ENCODE results near the gene MTF1.

Gene MTF1

DNA sequence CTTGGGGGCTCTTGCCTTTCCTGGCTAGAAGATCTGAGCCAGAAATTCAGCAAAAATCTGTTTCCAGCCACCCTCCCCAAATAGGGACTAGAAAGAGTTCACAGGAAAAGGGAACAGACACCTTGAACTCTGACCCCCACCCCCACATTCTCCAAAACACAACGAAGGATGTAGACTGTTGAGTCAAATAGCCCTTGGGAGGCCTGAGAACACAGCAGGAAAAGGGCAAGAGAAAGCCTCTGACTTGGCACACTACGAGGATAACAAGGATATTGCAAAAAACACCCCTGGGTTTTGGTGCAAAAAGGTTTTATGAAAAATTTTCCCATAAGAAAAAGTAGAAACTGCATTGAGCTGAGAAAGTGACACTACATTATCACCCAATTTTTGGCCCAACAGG is 49.5 kb downstream of the MTF1 start:
- ChIA-PET POLR2A (no interaction called here), CTCF (no interaction called here)
- Histone ChIP-seq H3K27ac (ENCODE audit: insufficient read depth in 1 of 2, low read depth in 1 of 2, low read length in 2 of 2, poor library complexity in 1 of 2, severe bottlenecking in 2 of 2) (no peak overlapping the region), H3K4me1 (ENCODE audit: control extremely low read depth in 1 of 4, control insufficient read depth in 4 of 4, insufficient read depth in 4 of 4, low read length in 3 of 4) (peaks cover 5 to 23% (median 20%) of the 10 kb centered on the region in 4 experiments), H3K4me3 (ENCODE audit: control insufficient read depth in 1 of 7, extremely low read depth in 1 of 7, insufficient read depth in 4 of 7, low read depth in 2 of 7, low read length in 6 of 7) (no peak overlapping the region), H3K27me3 (replicated peaks in 2 of 5; ENCODE audit: control insufficient read depth in 4 of 5, insufficient read depth in 5 of 5, low read length in 4 of 5) (no peaks in the 10 kb centered on the region), H3K9me3 (ENCODE audit: control extremely low read depth in 1 of 5, control insufficient read depth in 4 of 5, insufficient read depth in 2 of 5, low read depth in 1 of 5, low read length in 4 of 5) (no peaks in the 10 kb centered on the region), H3K36me3 (ENCODE audit: control insufficient read depth in 4 of 4, insufficient read depth in 4 of 4, low read length in 3 of 4) (peaks cover 7 to 54% (median 25%) of the 10 kb centered on the region in 4 experiments)
- DNase-seq: no peak
- WGBS (ENCODE audit: insufficient coverage): 94% methylated on average over 2 of the region's 2 CpGs

DNA sequence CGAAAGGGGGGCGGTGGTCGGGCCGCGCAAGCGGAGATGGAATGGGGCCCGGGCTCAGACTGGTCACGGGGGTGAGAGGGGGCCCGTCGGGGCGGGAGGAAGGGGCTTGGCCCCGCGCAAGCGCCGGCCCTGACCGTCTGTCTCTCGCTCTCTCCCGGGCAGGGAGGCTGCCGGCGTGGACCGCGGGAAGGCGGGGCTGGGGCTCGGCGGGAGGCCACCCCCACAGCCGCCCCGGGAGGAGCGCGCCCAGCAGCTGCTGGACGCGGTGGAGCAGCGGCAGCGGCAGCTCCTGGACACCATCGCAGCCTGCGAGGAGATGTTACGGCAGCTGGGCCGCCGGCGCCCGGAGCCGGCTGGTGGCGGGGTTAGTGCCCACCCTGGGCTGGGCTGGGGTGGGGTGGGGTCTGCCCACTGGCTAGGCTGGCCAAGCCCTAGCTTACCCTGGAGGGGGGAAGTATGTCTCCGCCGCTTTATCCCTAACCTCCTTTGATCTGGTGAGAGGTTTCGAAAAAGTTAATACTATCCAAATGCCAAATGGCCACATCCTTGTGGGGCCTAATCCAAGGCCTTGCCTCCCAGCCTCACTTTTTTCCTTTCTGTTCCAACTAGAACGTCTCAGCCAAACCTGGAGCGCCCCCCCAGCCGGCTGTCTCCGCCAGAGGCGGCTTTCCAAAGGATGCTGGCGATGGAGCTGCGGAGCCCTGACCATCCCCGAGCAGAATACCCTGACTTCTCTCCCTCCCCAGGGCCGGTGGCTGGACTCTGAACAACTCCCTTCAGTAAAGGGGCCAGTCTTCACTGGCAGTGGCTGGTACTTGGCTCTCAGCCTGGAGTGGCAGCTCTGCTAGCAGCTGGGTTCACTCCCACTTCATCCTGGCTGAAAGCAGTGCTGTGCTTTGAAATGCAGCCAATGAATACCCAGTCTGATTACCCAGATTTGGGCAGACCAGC is 50.7 kb downstream of the MTF1 start:
- Histone ChIP-seq H3K4me1 (ENCODE audit: control extremely low read depth in 1 of 4, control insufficient read depth in 4 of 4, insufficient read depth in 4 of 4, low read length in 3 of 4) (peaks cover 5 to 23% (median 20%) of the 10 kb centered on the region in 4 experiments), H3K27ac (ENCODE audit: insufficient read depth in 1 of 2, low read depth in 1 of 2, low read length in 2 of 2, poor library complexity in 1 of 2, severe bottlenecking in 2 of 2) (peak overlapping the region; percentile 49 to 97), H3K4me3 (ENCODE audit: control insufficient read depth in 1 of 7, extremely low read depth in 1 of 7, insufficient read depth in 4 of 7, low read depth in 2 of 7, low read length in 6 of 7) (peak overlapping the region; percentile 68 to 98 (median 95)), H3K27me3 (replicated peaks in 2 of 5; ENCODE audit: control insufficient read depth in 4 of 5, insufficient read depth in 5 of 5, low read length in 4 of 5) (no peaks in the 10 kb centered on the region), H3K36me3 (ENCODE audit: control insufficient read depth in 4 of 4, insufficient read depth in 4 of 4, low read length in 3 of 4) (peaks cover 14 to 55% (median 29%) of the 10 kb centered on the region in 4 experiments), H3K9me3 (ENCODE audit: control extremely low read depth in 1 of 5, control insufficient read depth in 4 of 5, insufficient read depth in 2 of 5, low read depth in 1 of 5, low read length in 4 of 5) (no peaks in the 10 kb centered on the region)
- POLR2A ChIA-PET: interaction anchor here (1.8 to 2.1 kb wide), 3 partner anchors 13 to 116 kb away, joined by 7 to 14 read pairs (median 9); partner anchors contain the start of genes CDCA8 and MTF1
- CTCF ChIA-PET: interaction anchor here (1.1 to 1.8 kb wide), 4 partner anchors 9 to 52 kb away, joined by 3 to 5 read pairs (median 4); no protein-coding TSS in a partner anchor
- 6% methylated on average over 48 of the region's 54 CpGs for WGBS (ENCODE audit: insufficient coverage)
- peak in 1 of 3 donors; percentile 35 for DNase-seq

GRCh38 chr1:37807555-37808368 is 51.6 kb downstream of the MTF1 start, which contains the start of the genes C1orf122 and YRDC:
Gene C1orf122, plus strand, starts transcription at chr1:37807790. Its CDS starts 615 bp downstream, at chr1:37808405.
Gene YRDC, minus strand, starts transcription at chr1:37808208. Its CDS starts 28 bp downstream, at chr1:37808180.
- CTCF ChIA-PET: interaction anchor here (1.2 to 1.8 kb wide), 4 partner anchors 9 to 52 kb away, joined by 3 to 5 read pairs (median 4); partner anchors contain the start of gene MTF1
- Histone ChIP-seq H3K9me3 (ENCODE audit: control extremely low read depth in 1 of 5, control insufficient read depth in 4 of 5, insufficient read depth in 2 of 5, low read depth in 1 of 5, low read length in 4 of 5) (no peaks in the 10 kb centered on the region), H3K36me3 (ENCODE audit: control insufficient read depth in 4 of 4, insufficient read depth in 4 of 4, low read length in 3 of 4) (peaks cover 16 to 57% (median 34%) of the 10 kb centered on the region in 4 experiments), H3K27ac (ENCODE audit: insufficient read depth in 1 of 2, low read depth in 1 of 2, low read length in 2 of 2, poor library complexity in 1 of 2, severe bottlenecking in 2 of 2) (peak within 1 kb of the TSS; percentile 93 to 97), H3K27me3 (replicated peaks in 2 of 5; ENCODE audit: control insufficient read depth in 4 of 5, insufficient read depth in 5 of 5, low read length in 4 of 5) (no peaks in the 10 kb centered on the region), H3K4me3 (ENCODE audit: control insufficient read depth in 1 of 7, extremely low read depth in 1 of 7, insufficient read depth in 4 of 7, low read depth in 2 of 7, low read length in 6 of 7) (peak within 1 kb of the TSS; percentile 68 to 98 (median 95)), H3K4me1 (ENCODE audit: control extremely low read depth in 1 of 4, control insufficient read depth in 4 of 4, insufficient read depth in 4 of 4, low read length in 3 of 4) (peaks cover 5 to 23% (median 20%) of the 10 kb centered on the region in 4 experiments)
- WGBS (ENCODE audit: insufficient coverage): under 1% methylated on average over 85 of the region's 95 CpGs
- POLR2A ChIA-PET: interaction anchor here (0.8 to 2.1 kb wide), 4 partner anchors 13 to 115 kb away, joined by 3 to 14 read pairs (median 8); partner anchors contain the start of genes CDCA8, EPHA10 and MTF1
- peak; percentile 95 to 98 (median 98) for DNase-seq

GRCh38 chr1:37807220-37807554 is 52.2 kb downstream of the MTF1 start:
- Histone ChIP-seq H3K4me3 (ENCODE audit: control insufficient read depth in 1 of 7, extremely low read depth in 1 of 7, insufficient read depth in 4 of 7, low read depth in 2 of 7, low read length in 6 of 7) (peak overlapping the region; percentile 68 to 98 (median 95)), H3K9me3 (ENCODE audit: control extremely low read depth in 1 of 5, control insufficient read depth in 4 of 5, insufficient read depth in 2 of 5, low read depth in 1 of 5, low read length in 4 of 5) (no peaks in the 10 kb centered on the region), H3K27me3 (replicated peaks in 2 of 5; ENCODE audit: control insufficient read depth in 4 of 5, insufficient read depth in 5 of 5, low read length in 4 of 5) (no peaks in the 10 kb centered on the region), H3K4me1 (ENCODE audit: control extremely low read depth in 1 of 4, control insufficient read depth in 4 of 4, insufficient read depth in 4 of 4, low read length in 3 of 4) (peaks cover 5 to 23% (median 20%) of the 10 kb centered on the region in 4 experiments), H3K27ac (ENCODE audit: insufficient read depth in 1 of 2, low read depth in 1 of 2, low read length in 2 of 2, poor library complexity in 1 of 2, severe bottlenecking in 2 of 2) (peak overlapping the region; percentile 93 to 97), H3K36me3 (ENCODE audit: control insufficient read depth in 4 of 4, insufficient read depth in 4 of 4, low read length in 3 of 4) (peaks cover 19 to 56% (median 37%) of the 10 kb centered on the region in 4 experiments)
- peak in 2 of 3 donors; percentile 26 to 44 for DNase-seq
- ChIA-PET POLR2A (interaction anchor here (0.8 to 2.1 kb wide), 4 partner anchors 12 to 115 kb away, joined by 3 to 14 read pairs (median 8); partner anchors contain the start of genes CDCA8, EPHA10 and MTF1), CTCF (interaction anchor here (1.3 kb wide), 1 partner anchor 53 kb away, joined by 5 read pairs; the partner anchor contains the start of gene MTF1)
- 31% methylated on average over 7 of the region's 9 CpGs for WGBS (ENCODE audit: insufficient coverage)

DNA sequence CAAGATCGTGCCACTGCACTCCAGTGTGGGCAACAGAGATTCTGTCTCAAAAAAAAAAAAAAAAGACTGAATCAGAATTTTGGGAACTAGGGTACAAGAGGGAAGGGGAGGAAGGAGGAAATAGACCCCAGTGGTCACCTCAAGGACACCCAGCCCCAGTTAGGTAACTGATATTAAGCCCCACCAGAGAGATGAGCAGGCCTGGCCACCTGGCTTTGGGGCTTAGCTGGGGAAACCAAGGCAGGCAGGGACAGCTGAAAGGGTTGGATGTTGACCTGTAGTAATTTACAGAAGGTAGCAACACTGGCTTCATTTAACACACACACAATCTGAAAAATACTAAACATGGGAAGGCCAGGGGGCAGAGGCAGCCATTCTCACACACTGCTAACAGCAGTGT is 57.0 kb downstream of the MTF1 start:
- Histone ChIP-seq H3K9me3 (ENCODE audit: control extremely low read depth in 1 of 5, control insufficient read depth in 4 of 5, insufficient read depth in 2 of 5, low read depth in 1 of 5, low read length in 4 of 5) (no peaks in the 10 kb centered on the region), H3K4me3 (ENCODE audit: control insufficient read depth in 1 of 7, extremely low read depth in 1 of 7, insufficient read depth in 4 of 7, low read depth in 2 of 7, low read length in 6 of 7) (no peak overlapping the region), H3K4me1 (ENCODE audit: control extremely low read depth in 1 of 4, control insufficient read depth in 4 of 4, insufficient read depth in 4 of 4, low read length in 3 of 4) (peaks cover 5 to 15% (median 10%) of the 10 kb centered on the region in 4 experiments), H3K27me3 (replicated peaks in 2 of 5; ENCODE audit: control insufficient read depth in 4 of 5, insufficient read depth in 5 of 5, low read length in 4 of 5) (no peaks in the 10 kb centered on the region), H3K27ac (ENCODE audit: insufficient read depth in 1 of 2, low read depth in 1 of 2, low read length in 2 of 2, poor library complexity in 1 of 2, severe bottlenecking in 2 of 2) (no peak overlapping the region), H3K36me3 (ENCODE audit: control insufficient read depth in 4 of 4, insufficient read depth in 4 of 4, low read length in 3 of 4) (peaks cover 24 to 55% (median 50%) of the 10 kb centered on the region in 4 experiments)
- DNase-seq: no peak
- 100% methylated on average over 1 of the region's 1 CpG for WGBS (ENCODE audit: insufficient coverage)
- ChIA-PET POLR2A (interaction anchor here (0.7 kb wide), 1 partner anchor 128 kb away, joined by 3 read pairs; no protein-coding TSS in a partner anchor), CTCF (no interaction called here)

DNA sequence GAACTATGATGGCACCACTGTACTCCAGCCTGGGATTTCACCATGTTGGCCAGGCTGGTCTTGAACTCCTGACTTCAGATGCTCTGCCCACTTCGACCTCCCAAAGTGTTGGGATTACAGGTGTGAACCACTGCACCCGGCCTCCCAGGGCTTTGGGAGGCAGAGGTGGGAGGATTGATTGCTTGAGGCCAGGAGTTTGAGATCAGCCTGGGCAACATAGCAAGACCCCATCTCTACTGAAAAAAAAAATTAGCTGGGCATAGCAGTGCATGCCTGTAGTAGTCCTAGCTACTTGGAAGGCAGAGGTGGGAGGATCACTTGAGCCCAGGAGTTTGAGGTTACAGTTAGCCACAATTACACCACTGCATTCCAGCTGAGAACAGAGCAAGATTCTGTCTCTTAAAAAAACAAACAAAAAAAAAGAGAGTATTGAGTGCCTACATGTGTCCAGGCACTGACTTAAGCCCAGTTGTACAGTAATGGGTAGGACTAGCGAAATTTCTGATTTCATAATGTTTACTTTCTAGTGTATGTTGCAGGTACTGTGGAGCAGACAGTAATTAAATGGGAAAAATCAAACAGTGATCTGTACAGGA is 61.5 kb downstream of the MTF1 start:
- Histone ChIP-seq H3K27ac (ENCODE audit: insufficient read depth in 1 of 2, low read depth in 1 of 2, low read length in 2 of 2, poor library complexity in 1 of 2, severe bottlenecking in 2 of 2) (no peak overlapping the region), H3K36me3 (ENCODE audit: control insufficient read depth in 4 of 4, insufficient read depth in 4 of 4, low read length in 3 of 4) (peaks cover 8 to 21% (median 15%) of the 10 kb centered on the region in 4 experiments), H3K4me3 (ENCODE audit: control insufficient read depth in 1 of 7, extremely low read depth in 1 of 7, insufficient read depth in 4 of 7, low read depth in 2 of 7, low read length in 6 of 7) (no peak overlapping the region), H3K9me3 (ENCODE audit: control extremely low read depth in 1 of 5, control insufficient read depth in 4 of 5, insufficient read depth in 2 of 5, low read depth in 1 of 5, low read length in 4 of 5) (no peaks in the 10 kb centered on the region), H3K4me1 (ENCODE audit: control extremely low read depth in 1 of 4, control insufficient read depth in 4 of 4, insufficient read depth in 4 of 4, low read length in 3 of 4) (peaks cover 0 to 18% (median 10%) of the 10 kb centered on the region in 4 experiments), H3K27me3 (replicated peaks in 2 of 5; ENCODE audit: control insufficient read depth in 4 of 5, insufficient read depth in 5 of 5, low read length in 4 of 5) (peaks cover 0 to 22% (median 12%) of the 10 kb centered on the region in 5 experiments)
- ChIA-PET CTCF (interaction anchor here (1.3 kb wide), 1 partner anchor 10 kb away, joined by 3 read pairs; the partner anchor contains the start of genes C1orf122 and YRDC), POLR2A (no interaction called here)
- DNase-seq: no peak
- 97% methylated on average over 3 of the region's 3 CpGs for WGBS (ENCODE audit: insufficient coverage)

Measured in common myeloid progenitor, CD34-positive (primary cell).